Stimulated activated CD4-positive, alpha-beta T cell treated with anti-CD3 and anti-CD28 coated beads, TNF-alpha, amount 100 ng/mL, for 48 hours (primary cell): ENCODE measurements around the gene NCOR2.
A peak's percentile ranks its signal among the peaks of the same experiment; 100 is the strongest.
"Not testable (repeated sequence)": the region's sequence is repeated elsewhere in the genome, so short reads cannot be mapped to it uniquely, and the experiment has no call there.

Experiments
- DNase-seq, 3 donors: peaks; one replicate each; pipeline ENCODE4 v3.0.0-alpha.2; 2020; ENCODE audit warnings: low read depth in 3 of 3

NCOR2 gene

GRCh38 chr12:124601706-124602105, 34.3 kb upstream of the NCOR2 start:
- DNase-seq: no peak

GRCh38 chr12:124599074-124599999, 31.9 kb upstream of the NCOR2 start:
- DNase-seq: peak in 1 of 3 donors; percentile 24

GRCh38 chr12:124597041-124597440, 29.6 kb upstream of the NCOR2 start:
- no peak for DNase-seq

- no peak for DNase-seq
Measured at GRCh38 chr12:124595444-124595843, 28.0 kb upstream of the NCOR2 start.

DNA sequence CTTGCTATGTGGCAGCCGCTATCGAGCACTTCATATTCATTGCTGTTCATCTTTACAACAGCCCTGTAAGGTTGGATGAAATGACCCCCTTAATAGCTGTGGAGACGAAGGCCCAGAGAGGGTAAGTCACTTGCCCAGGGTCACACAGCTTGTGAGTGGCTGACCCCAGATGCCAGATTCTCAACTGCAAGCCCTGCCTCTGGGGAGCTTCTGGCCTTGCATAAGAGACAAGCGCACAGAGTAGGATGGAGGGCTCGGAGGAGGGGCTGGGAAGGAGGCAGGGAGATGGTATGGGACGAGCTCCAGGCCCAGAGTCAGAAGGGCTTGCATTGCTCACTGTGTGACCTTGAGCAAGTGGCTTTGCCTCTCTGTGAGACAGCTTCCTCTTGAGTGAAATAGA, 27.4 kb upstream of the NCOR2 start:
- no peak for DNase-seq

DNA sequence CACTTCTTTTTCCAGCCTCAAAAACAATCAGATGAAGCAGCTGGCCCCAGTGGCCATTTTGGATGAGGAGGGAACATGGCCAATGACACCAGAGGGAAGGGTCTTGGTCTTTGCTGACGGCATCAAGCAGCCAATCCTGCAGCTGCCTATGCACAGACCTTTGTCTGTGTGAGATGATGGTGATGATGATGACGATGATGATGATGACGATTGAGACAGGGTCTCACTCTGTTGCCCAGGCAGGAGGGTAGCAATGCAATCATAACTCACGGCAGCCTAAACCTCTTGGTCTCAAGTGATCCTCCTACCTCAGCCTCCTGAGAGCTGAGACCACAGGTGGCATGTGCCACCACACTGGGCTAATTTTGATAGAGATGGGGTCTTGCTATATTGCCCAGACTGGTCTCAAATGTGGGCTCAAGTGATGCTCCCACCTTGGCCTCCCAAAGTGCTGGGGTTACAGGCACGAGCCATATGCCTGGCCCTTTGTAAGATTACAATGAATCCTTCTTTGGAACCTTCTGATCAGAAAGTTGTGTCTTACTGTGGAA, 26.5 kb upstream of the NCOR2 start:
- no peak for DNase-seq

- DNase-seq: no peak
Measured at GRCh38 chr12:124593176-124593575, 25.8 kb upstream of the NCOR2 start.

- DNase-seq: no peak
Measured at GRCh38 chr12:124592481-124593160, 25.2 kb upstream of the NCOR2 start.

- DNase-seq: no peak
Measured at GRCh38 chr12:124592050-124592449, 24.6 kb upstream of the NCOR2 start.

DNA sequence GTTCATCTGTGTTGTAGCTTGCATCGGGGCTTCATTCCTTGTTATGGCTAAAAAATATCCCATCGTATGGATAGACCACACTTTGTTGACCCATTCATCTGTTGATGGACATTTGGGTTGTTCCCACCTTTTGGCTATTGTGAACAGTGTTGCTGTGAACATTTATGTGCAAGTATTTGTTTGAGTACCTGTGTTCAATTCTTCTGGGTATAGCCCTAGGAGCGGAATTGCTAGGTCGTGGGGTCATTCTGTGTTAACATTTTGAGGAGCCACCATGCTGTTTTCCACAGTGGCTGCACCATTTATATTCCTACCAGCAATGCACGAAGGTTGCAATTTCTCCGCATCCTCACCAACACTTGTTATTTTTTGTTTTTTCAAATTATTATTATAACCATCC, 23.0 kb upstream of the NCOR2 start:
- DNase-seq: no peak

- no peak for DNase-seq
Measured at GRCh38 chr12:124588751-124589267, 21.4 kb upstream of the NCOR2 start.

- no peak for DNase-seq
Measured at GRCh38 chr12:124588018-124588634, 20.7 kb upstream of the NCOR2 start.

DNA sequence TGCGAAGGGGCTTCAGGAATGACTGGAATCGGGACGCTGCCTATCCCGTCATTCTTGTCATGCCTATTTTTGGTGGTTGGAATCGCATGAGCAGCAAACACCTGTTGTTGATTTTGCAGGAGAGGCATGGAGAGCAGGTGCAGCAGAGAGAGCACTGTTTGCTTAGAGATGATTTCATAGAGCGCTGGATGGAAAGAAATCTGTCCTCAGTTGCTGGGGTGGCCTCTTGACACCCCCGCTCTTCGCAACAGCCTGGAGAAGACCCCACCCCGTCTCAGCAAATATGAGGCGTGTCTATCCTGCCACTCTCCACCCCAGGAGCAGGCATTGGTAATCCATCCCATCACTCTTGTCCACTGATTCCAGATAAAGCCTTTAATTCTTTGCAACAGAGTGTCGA, 19.3 kb upstream of the NCOR2 start:
- no peak for DNase-seq

GRCh38 chr12:124584494-124584893, 17.1 kb upstream of the NCOR2 start:
- not testable (repeated sequence) for DNase-seq

DNA sequence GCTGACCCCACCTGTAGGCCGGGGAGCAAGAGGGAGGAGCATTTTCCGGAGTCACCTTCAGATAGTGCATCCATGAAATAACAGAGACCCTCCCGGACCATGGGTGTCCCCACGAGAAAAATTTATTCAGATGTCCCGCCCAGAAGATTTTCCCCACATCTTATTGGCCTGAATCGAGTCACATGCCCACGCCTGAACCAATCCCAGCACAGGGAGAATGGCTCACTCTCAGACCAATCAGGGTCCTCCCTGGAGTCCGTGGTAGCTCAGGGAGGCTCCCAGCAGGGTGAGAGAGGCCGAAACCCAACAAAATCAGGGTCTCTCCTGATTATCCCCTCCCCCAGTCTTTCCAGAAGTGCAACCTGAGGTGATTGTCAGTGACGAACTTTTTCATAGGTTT, 16.4 kb upstream of the NCOR2 start:
- DNase-seq: no peak

DNA sequence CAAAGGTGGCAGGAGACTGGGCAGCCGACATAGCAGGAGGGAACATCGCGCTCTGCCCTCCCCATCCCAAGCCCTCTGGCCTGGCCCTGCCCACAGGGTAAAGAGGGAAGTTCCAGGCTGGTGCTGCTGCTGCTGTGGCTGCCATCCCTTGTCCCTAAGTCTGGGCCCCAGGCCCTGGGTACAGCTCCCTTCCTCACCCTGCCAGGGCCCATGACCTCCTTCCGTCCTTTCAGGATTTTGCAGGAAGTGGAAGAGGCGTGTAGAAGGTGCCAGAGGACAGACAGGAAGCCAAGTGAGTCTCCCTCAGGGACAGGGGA, 14.7 kb upstream of the NCOR2 start:
- DNase-seq: no peak

GRCh38 chr12:124581307-124582107, 14.1 kb upstream of the NCOR2 start:
- DNase-seq: no peak

DNA sequence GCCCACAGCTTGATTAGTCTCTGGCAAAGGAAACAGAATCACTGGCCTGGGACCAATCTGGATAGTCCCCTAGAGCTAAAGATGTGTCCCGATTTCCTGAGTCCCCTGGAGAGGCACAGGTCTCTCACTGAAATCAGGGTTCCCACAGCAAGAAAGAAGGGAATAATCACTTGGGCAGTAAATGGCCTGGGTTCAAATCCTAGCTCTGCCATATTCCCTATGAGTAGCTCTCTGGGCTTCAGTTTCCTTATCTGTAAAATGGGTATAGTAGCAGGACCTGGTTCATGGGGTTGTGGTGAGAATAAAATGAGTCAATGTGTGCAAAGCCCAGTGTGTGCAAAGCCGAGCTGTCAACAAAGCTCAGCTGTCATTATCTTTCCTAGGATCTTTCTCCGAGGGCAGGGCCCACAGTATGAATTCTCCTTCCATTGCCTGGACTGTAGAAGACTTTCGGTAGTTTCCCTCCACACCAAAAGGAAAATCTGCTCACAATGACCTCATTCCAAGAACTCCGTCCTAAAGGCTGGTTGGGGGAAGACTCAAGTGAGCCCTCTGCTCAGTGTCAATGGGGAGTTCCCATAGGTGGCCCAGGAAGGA, 12.6 kb upstream of the NCOR2 start:
- DNase-seq: no peak

DNA sequence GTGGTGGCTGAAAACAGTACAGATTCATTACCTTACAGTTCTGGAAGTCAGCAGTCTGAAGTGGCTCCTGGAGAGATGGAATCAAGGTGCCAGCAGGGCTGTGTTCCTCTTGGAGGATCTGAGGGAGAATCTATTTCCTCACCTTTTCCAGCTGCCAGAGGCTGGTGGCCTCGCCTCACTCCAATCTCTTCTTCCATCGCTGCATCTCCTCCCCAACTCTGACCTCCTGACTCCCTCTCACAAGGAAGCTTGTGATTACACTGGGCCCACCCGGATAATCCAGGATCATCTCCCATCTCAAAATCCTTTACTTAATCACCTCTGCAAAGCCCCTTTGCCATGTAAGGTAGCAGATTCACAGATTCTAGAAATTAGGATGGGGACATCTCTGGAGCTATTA, 11.4 kb upstream of the NCOR2 start:
- no peak for DNase-seq

DNA sequence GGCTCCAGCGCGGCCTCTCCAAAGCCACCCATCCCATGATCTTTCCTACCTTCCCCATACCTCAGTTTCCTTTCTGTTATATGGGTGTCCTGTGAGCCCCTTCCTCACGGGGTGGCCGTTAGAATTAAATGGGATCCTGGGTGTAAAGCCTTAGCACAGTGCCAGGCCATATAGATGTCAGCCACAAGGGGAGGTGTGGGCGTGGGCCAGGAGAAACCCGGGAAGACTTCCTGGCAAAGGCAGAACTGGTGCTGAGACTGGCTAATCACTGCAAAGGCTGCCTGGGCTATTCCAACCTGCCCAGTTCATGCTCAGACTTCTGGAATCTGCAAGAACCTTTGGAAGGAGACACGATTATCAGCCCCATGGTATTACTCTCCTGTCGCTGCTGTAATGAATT, 11.0 kb upstream of the NCOR2 start:
- DNase-seq: no peak

- DNase-seq: no peak
Measured at GRCh38 chr12:124577986-124578385, 10.6 kb upstream of the NCOR2 start.
